Osteocyte (in vitro differentiated cells): ENCODE data around the gene NHERF1. TPM values are rescaled to one million over a fixed set of nuclear protein-coding genes. Genes with fewer than 3 reads are reported as not detected.
A peak's percentile ranks its signal among the peaks of the same experiment; 100 is the strongest.

ENCODE experiments used
- DNase-seq: peaks from one replicate; pipeline ENCODE4 v3.0.0; 2021; ENCODE audit warnings: mixed read lengths; ENCODE audit not compliant: unreplicated experiment; ENCODE audit errors: extremely low spot score
- H3K27ac Mint-ChIP-seq: one replicate; pipeline ENCODE4 v1.8.0; 2021; ENCODE audit warnings: mild to moderate bottlenecking, mixed read lengths; ENCODE audit not compliant: unreplicated experiment
- H3K27me3 Mint-ChIP-seq: one replicate; pipeline ENCODE4 v1.8.0; 2021; ENCODE audit warnings: mixed read lengths; ENCODE audit not compliant: unreplicated experiment
- H3K36me3 Mint-ChIP-seq: one replicate; pipeline ENCODE4 v1.8.0; 2021; ENCODE audit warnings: mixed read lengths; ENCODE audit not compliant: unreplicated experiment
- H3K4me1 Mint-ChIP-seq: one replicate; pipeline ENCODE4 v1.8.0; 2021; ENCODE audit warnings: mixed read lengths; ENCODE audit not compliant: unreplicated experiment
- H3K4me3 Mint-ChIP-seq: one replicate; pipeline ENCODE4 v1.8.0; 2021; ENCODE audit warnings: mild to moderate bottlenecking, moderate library complexity, mixed read lengths; ENCODE audit not compliant: unreplicated experiment
- H3K9me3 Mint-ChIP-seq: one replicate; pipeline ENCODE4 v1.8.0; 2021; ENCODE audit warnings: mixed read lengths; ENCODE audit not compliant: unreplicated experiment
- long read RNA-seq: library from polyadenylated mRNA; unstranded; transcript quantifications from one replicate; pipeline ENCODE4 v2.0.0, GENCODE V29; 2021
- total RNA-seq: library from RNA; stranded (reverse); gene quantifications from 2 replicates; pipeline ENCODE4 v1.2.1, GENCODE V29; 2021
- TF ChIP-seq, protein P1 (sequence below): fragments of 200-600 bp; sonication (generic); IDR thresholded peaks from 2 replicates; pipeline ENCODE4 v1.5.0; 2021; ENCODE audit warnings: antibody characterized with exemption, mild to moderate bottlenecking, moderate library complexity

Gene NHERF1
- 117 and 125 TPM in 2 replicates for total RNA-seq
- long read RNA-seq, transcript SLC9A3R1-201 (6 exons, 1,969 nt), result major isoform, 8 of 9 reads
- long read RNA-seq, partial matches to known transcripts, result 0 of 9 reads
- long read RNA-seq, other reads (novel, unspliced or antisense), result 1 of 9 reads

DNA sequence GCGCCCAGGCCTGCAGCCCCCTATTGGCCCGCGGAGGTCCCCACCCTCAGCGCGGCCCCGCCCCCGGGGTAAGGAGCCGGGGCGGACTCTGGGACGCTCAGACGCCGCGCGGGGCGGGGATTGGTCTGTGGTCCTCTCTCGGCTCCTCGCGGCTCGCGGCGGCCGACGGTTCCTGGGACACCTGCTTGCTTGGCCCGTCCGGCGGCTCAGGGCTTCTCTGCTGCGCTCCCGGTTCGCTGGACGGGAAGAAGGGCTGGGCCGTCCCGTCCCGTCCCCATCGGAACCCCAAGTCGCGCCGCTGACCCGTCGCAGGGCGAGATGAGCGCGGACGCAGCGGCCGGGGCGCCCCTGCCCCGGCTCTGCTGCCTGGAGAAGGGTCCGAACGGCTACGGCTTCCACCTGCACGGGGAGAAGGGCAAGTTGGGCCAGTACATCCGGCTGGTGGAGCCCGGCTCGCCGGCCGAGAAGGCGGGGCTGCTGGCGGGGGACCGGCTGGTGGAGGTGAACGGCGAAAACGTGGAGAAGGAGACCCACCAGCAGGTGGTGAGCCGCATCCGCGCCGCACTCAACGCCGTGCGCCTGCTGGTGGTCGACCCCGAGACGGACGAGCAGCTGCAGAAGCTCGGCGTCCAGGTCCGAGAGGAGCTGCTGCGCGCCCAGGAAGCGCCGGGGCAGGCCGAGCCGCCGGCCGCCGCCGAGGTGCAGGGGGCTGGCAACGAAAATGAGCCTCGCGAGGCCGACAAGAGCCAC, at the start of gene NHERF1:
NHERF1 (plus strand) TSS at position 100 of the 750 bp plus-strand sequence; CDS start at position 319, 219 bp downstream.
- Mint-ChIP-seq H3K36me3 (peaks cover 17% of the 10 kb centered on the region), H3K27me3 (no peaks in the 10 kb centered on the region), H3K4me1 (peaks cover 60% of the 10 kb centered on the region), H3K9me3 (no peaks in the 10 kb centered on the region), H3K4me3 (peak within 1 kb of the TSS; percentile 98), H3K27ac (peak within 1 kb of the TSS; percentile 82)
- TF ChIP-seq, protein P1, sequence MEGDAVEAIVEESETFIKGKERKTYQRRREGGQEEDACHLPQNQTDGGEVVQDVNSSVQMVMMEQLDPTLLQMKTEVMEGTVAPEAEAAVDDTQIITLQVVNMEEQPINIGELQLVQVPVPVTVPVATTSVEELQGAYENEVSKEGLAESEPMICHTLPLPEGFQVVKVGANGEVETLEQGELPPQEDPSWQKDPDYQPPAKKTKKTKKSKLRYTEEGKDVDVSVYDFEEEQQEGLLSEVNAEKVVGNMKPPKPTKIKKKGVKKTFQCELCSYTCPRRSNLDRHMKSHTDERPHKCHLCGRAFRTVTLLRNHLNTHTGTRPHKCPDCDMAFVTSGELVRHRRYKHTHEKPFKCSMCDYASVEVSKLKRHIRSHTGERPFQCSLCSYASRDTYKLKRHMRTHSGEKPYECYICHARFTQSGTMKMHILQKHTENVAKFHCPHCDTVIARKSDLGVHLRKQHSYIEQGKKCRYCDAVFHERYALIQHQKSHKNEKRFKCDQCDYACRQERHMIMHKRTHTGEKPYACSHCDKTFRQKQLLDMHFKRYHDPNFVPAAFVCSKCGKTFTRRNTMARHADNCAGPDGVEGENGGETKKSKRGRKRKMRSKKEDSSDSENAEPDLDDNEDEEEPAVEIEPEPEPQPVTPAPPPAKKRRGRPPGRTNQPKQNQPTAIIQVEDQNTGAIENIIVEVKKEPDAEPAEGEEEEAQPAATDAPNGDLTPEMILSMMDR, result peak; percentile 14
- DNase-seq, result peak; percentile 99

GRCh38 chr17:74699236-74699635, 49.2 kb upstream of the NHERF1 start:
- Mint-ChIP-seq H3K27me3 (no peaks in the 10 kb centered on the region), H3K9me3 (no peaks in the 10 kb centered on the region), H3K27ac (no peak overlapping the region), H3K4me1 (no peaks in the 10 kb centered on the region), H3K36me3 (no peaks in the 10 kb centered on the region), H3K4me3 (no peak overlapping the region)
- TF ChIP-seq, protein P1, result no peak
- DNase-seq, result no peak

DNA sequence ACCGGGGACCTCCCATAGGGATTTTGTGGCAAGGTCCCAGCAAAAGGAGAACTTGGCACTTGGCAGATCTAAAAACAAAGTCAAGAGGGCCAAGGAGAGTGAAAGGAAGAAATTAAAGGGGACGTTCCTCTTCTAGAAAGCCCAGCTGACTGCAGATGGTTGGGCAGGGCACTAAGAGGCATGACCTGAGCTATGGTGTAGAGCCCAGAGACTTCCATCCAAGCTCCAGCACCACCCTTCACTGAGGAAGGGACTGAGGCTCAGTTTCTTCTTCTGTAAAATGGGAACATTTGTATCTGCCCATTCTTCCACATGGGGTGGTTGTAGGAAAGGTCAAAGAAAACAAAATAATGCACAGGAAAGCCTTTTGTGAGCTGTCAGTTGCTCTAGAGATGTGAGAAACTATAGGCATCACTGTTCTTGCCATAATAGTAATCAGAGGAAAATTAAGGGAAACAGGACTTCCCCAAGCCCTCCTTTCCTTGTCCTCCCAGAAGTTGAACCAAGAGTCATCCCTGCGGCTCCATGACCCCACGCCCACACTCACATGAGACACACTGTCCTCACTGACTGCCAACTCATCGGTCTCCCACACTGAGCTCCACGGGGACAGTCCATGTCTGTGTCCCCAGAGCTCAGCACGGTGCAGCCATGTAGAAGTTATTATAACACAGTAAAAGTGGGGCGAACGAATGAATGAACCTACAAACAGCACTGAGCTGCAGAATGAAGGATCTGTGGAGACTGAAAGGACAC, 46.1 kb upstream of the NHERF1 start:
- no peaks in the 10 kb centered on the region for H3K4me1 Mint-ChIP-seq
- no peaks in the 10 kb centered on the region for H3K36me3 Mint-ChIP-seq
- DNase-seq, result no peak
- H3K27ac Mint-ChIP-seq, result no peak overlapping the region
- TF ChIP-seq, protein P1, result no peak
- H3K4me3 Mint-ChIP-seq, result no peak overlapping the region
- no peaks in the 10 kb centered on the region for H3K9me3 Mint-ChIP-seq
- peaks cover 11% of the 10 kb centered on the region for H3K27me3 Mint-ChIP-seq

DNA sequence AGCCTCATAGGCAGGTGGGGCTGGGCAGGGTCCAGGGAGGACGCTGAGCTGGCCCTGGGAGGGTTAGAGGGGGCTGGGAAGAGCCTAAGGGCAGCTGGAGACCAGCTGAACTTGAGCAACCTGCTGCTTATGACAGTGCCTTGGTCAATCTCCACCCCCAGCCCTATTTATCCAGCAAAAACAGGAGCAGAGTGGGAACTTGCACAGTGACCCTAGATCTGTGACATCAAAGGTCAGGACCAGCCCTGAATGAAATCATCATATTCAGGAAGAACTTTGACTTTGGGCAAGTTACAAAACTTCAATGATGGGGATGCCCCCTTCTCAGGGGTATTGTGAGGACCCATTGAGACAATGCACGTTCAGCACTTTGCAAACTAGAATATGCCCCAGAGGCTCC, 45.1 kb upstream of the NHERF1 start:
- H3K4me1 Mint-ChIP-seq, result no peaks in the 10 kb centered on the region
- DNase-seq, result no peak
- H3K27me3 Mint-ChIP-seq, result peaks cover 11% of the 10 kb centered on the region
- H3K9me3 Mint-ChIP-seq, result no peaks in the 10 kb centered on the region
- no peak overlapping the region for H3K4me3 Mint-ChIP-seq
- no peaks in the 10 kb centered on the region for H3K36me3 Mint-ChIP-seq
- H3K27ac Mint-ChIP-seq, result no peak overlapping the region
- TF ChIP-seq, protein P1, result no peak

DNA sequence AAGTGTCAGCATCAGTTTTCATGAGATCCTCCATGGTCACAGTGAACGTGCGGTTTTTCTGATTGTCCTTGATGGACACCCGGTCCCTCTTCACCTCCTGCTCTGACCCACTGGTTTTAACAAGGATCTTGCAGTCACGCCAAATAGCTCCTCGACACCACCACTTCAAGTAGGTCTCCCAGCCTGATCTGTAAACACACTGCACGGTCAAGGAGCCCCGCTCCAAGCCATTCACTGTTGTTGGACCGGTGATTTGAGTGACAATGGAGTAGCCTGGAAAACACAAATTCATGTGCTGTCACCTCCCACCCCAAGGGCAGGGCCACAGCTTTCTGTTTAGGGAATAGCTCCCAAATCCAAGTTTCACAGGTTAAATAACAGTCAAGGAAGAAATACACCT, 43.9 kb upstream of the NHERF1 start:
- Mint-ChIP-seq H3K4me3 (no peak overlapping the region), H3K9me3 (no peaks in the 10 kb centered on the region), H3K4me1 (no peaks in the 10 kb centered on the region), H3K27ac (no peak overlapping the region), H3K36me3 (no peaks in the 10 kb centered on the region), H3K27me3 (peaks cover 11% of the 10 kb centered on the region)
- no peak for DNase-seq
- TF ChIP-seq, protein P1, result no peak
